ENCODE data around the gene THEM4. TPM values are rescaled to one million over a fixed set of nuclear protein-coding genes. Genes with fewer than 3 reads are reported as not detected.

Gene THEM4
- total RNA-seq, 1 experiment from 2014 or later, result 1.2 TPM

- H3K4me1 ChIP-seq (ENCODE audit: insufficient read depth, low read length, poor library complexity, severe bottlenecking), result peaks cover 10% of the 10 kb centered on the region
- H3K4me3 ChIP-seq (ENCODE audit: low read depth, low read length, poor library complexity, severe bottlenecking), result no peak overlapping the region
- H3K27me3 ChIP-seq (replicated peaks; ENCODE audit: insufficient read depth, low read depth, low read length, poor library complexity), result peaks cover 25% of the 10 kb centered on the region
- intact Hi-C loops (cut with micrococcal nuclease; ENCODE audit: unreplicated experiment), result no loop called here
- DNase-seq (ENCODE audit: low spot score), result no peak
- BruUV-seq (replicated peaks), result no TSS peak
- ChIA-PET POLR2A (ENCODE audit: low non-redundant PET) (no interaction called here), CTCF (no interaction called here)
- H3K36me3 ChIP-seq (ENCODE audit: insufficient read depth, low read length, poor library complexity, severe bottlenecking), result no peaks in the 10 kb centered on the region
- TF ChIP-seq EZH2 (IDR thresholded peaks at IDR 0.05; ENCODE audit: borderline replicate concordance, low read depth, low read length, poor library complexity, severe bottlenecking), result no peak
- TF ChIP-seq, protein P1, sequence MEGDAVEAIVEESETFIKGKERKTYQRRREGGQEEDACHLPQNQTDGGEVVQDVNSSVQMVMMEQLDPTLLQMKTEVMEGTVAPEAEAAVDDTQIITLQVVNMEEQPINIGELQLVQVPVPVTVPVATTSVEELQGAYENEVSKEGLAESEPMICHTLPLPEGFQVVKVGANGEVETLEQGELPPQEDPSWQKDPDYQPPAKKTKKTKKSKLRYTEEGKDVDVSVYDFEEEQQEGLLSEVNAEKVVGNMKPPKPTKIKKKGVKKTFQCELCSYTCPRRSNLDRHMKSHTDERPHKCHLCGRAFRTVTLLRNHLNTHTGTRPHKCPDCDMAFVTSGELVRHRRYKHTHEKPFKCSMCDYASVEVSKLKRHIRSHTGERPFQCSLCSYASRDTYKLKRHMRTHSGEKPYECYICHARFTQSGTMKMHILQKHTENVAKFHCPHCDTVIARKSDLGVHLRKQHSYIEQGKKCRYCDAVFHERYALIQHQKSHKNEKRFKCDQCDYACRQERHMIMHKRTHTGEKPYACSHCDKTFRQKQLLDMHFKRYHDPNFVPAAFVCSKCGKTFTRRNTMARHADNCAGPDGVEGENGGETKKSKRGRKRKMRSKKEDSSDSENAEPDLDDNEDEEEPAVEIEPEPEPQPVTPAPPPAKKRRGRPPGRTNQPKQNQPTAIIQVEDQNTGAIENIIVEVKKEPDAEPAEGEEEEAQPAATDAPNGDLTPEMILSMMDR (conservative IDR thresholded peaks at IDR 0.05; ENCODE audit: low read depth, low read length), result no peak
- H3K9me3 ChIP-seq (ENCODE audit: low read depth, low read length, poor library complexity, severe bottlenecking), result no peaks in the 10 kb centered on the region
- no peak overlapping the region for H3K27ac ChIP-seq (ENCODE audit: low read depth, low read length, poor library complexity, severe bottlenecking)
Observed at GRCh38 chr1:151834239-151834638, 75.1 kb downstream of the THEM4 start.

- Histone ChIP-seq H3K36me3 (ENCODE audit: insufficient read depth, low read length, poor library complexity, severe bottlenecking) (no peaks in the 10 kb centered on the region), H3K27me3 (replicated peaks; ENCODE audit: insufficient read depth, low read depth, low read length, poor library complexity) (peaks cover 16% of the 10 kb centered on the region), H3K4me3 (ENCODE audit: low read depth, low read length, poor library complexity, severe bottlenecking) (no peak overlapping the region), H3K27ac (ENCODE audit: low read depth, low read length, poor library complexity, severe bottlenecking) (no peak overlapping the region), H3K9me3 (ENCODE audit: low read depth, low read length, poor library complexity, severe bottlenecking) (no peaks in the 10 kb centered on the region), H3K4me1 (ENCODE audit: insufficient read depth, low read length, poor library complexity, severe bottlenecking) (peaks cover 7% of the 10 kb centered on the region)
- POLR2A ChIA-PET (ENCODE audit: low non-redundant PET), result interaction anchor here (0.6 kb wide), 1 partner anchor 20 kb away, joined by 3 read pairs; the partner anchor contains the start of gene THEM5
- no peak for DNase-seq (ENCODE audit: low spot score)
- CTCF ChIA-PET, result no interaction called here
- intact Hi-C loops (cut with micrococcal nuclease; ENCODE audit: unreplicated experiment), result no loop called here
- BruUV-seq (replicated peaks), result no TSS peak
- no peak for TF ChIP-seq EZH2 (IDR thresholded peaks at IDR 0.05; ENCODE audit: borderline replicate concordance, low read depth, low read length, poor library complexity, severe bottlenecking)
- TF ChIP-seq, protein P1 (conservative IDR thresholded peaks at IDR 0.05; ENCODE audit: low read depth, low read length), result no peak
Observed at GRCh38 chr1:151833172-151833900, 76.0 kb downstream of the THEM4 start.

GRCh38 chr1:151832318-151832980 lies 76.9 kb downstream of the THEM4 start:
- TF ChIP-seq EZH2 (IDR thresholded peaks at IDR 0.05; ENCODE audit: borderline replicate concordance, low read depth, low read length, poor library complexity, severe bottlenecking), result no peak
- TF ChIP-seq, protein P1 (conservative IDR thresholded peaks at IDR 0.05; ENCODE audit: low read depth, low read length), result no peak
- Histone ChIP-seq H3K27ac (ENCODE audit: low read depth, low read length, poor library complexity, severe bottlenecking) (no peak overlapping the region), H3K27me3 (replicated peaks; ENCODE audit: insufficient read depth, low read depth, low read length, poor library complexity) (peaks cover 7% of the 10 kb centered on the region), H3K9me3 (ENCODE audit: low read depth, low read length, poor library complexity, severe bottlenecking) (no peaks in the 10 kb centered on the region), H3K4me1 (ENCODE audit: insufficient read depth, low read length, poor library complexity, severe bottlenecking) (no peaks in the 10 kb centered on the region), H3K36me3 (ENCODE audit: insufficient read depth, low read length, poor library complexity, severe bottlenecking) (no peaks in the 10 kb centered on the region), H3K4me3 (ENCODE audit: low read depth, low read length, poor library complexity, severe bottlenecking) (no peak overlapping the region)
- no peak for DNase-seq (ENCODE audit: low spot score)
- CTCF ChIA-PET, result no interaction called here
- no TSS peak for BruUV-seq (replicated peaks)
- POLR2A ChIA-PET (ENCODE audit: low non-redundant PET), result interaction anchor here (0.6 kb wide), 1 partner anchor 21 kb away, joined by 3 read pairs; the partner anchor contains the start of gene THEM5
- intact Hi-C loops (cut with micrococcal nuclease; ENCODE audit: unreplicated experiment), result no loop called here

Data from A673 (cell line).